ENCODE results near the gene ITFG1. TPM values are rescaled to one million over a fixed set of nuclear protein-coding genes. Genes with fewer than 3 reads are reported as not detected.

Gene ITFG1
- total and polyA plus RNA-seq, 9 of the 15 experiments (the other 6 are each of a cell fraction or from before 2014, with no cell fraction given): 17.1 to 83.5 (median 35.8) TPM

DNA sequence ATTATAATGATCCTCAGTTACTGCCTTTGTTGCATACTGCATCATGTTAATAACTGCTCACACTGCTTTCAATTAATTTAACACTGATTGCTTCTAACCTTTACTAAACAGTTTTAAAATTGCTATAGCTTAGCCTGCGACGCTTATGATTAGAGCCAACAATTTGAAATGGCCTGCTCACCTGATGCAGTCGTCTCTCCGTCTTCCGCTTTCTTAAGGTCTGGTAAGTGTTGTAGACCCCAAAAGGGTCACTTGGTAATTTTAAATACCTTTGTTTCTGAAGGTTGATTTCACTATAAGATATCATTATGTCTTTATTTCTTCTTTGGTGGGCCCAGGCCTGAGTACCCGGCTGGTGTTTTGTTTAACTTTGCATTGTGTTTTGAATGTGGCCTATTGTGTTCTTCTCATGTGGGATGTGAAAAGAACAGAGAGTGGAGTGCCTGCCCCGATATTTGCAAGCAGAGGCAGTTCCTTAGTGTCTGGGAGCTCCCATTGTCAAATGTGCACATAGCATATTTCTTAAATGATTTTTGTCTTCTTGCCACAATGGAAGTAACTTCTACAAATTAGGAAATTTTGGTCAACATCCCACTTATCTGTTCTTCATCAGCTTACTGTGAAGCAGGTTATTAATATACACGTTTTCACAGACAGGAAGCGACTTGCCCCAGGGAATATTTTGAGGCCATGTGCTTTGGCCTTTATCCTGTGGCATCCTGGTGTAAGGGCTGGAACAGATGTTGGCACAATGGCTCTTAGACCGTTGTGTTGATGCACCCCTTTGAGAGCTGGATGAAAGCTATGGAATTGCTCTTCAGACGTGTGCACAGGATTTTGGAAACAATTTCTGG, 3.1 kb upstream of the ITFG1 start (continued):
- TF ChIP-seq HINFP (tag; conservative IDR thresholded peaks at IDR 0.05; ENCODE audit: low read depth) (no peak), MGA (IDR thresholded peaks at IDR 0.05) (peak; percentile 44; the same call in 1 of the 2 replicates), ID3 (CRISPR knock-in tag; IDR thresholded peaks at IDR 0.05) (no peak), ID3 (tag; IDR thresholded peaks at IDR 0.05) (0 out of 2 replicates have a peak, but pooled peaks have one; percentile 17), MNT (conservative IDR thresholded peaks at IDR 0.05) (peak; percentile 42 to 61; a peak in 3 of 4 replicates), RFX5 (IDR thresholded peaks at IDR 0.05; ENCODE audit: low read depth, low read length) (no peak), TAF1 (IDR thresholded peaks at IDR 0.05; ENCODE audit: control insufficient read depth, extremely low read depth, insufficient read depth, low read length, severe bottlenecking) (peak; percentile 3)
- TF ChIP-seq, protein P1, sequence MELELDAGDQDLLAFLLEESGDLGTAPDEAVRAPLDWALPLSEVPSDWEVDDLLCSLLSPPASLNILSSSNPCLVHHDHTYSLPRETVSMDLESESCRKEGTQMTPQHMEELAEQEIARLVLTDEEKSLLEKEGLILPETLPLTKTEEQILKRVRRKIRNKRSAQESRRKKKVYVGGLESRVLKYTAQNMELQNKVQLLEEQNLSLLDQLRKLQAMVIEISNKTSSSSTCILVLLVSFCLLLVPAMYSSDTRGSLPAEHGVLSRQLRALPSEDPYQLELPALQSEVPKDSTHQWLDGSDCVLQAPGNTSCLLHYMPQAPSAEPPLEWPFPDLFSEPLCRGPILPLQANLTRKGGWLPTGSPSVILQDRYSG (tag; conservative IDR thresholded peaks at IDR 0.05; ENCODE audit: low read depth): no peak
